ENCODE results near the gene RBM20. TPM values are rescaled to one million over a fixed set of nuclear protein-coding genes. Genes with fewer than 3 reads are reported as not detected.
"Not testable (repeated sequence)": the region's sequence is repeated elsewhere in the genome, so short reads cannot be mapped to it uniquely, and the experiment has no call there.

RBM20 gene
- polyA plus RNA-seq, 3 donors: 4.9 to 7.9 (median 6.1) TPM

GRCh38 chr10:110664483-110665420 is 20.6 kb downstream of the RBM20 start:
- no peak for DNase-seq (ENCODE audit: extremely low read depth in 1 of 11, low read depth in 9 of 11, low spot score in 4 of 11)

- DNase-seq (ENCODE audit: extremely low read depth in 1 of 11, low read depth in 9 of 11, low spot score in 4 of 11): not testable (repeated sequence)
Measured at GRCh38 chr10:110666259-110666658, 22.1 kb downstream of the RBM20 start.

GRCh38 chr10:110666673-110667072 is 22.5 kb downstream of the RBM20 start:
- DNase-seq (ENCODE audit: extremely low read depth in 1 of 11, low read depth in 9 of 11, low spot score in 4 of 11): no peak

- no peak for DNase-seq (ENCODE audit: extremely low read depth in 1 of 11, low read depth in 9 of 11, low spot score in 4 of 11)
Measured at GRCh38 chr10:110667620-110668343, 23.6 kb downstream of the RBM20 start.

- no peak for DNase-seq (ENCODE audit: extremely low read depth in 1 of 11, low read depth in 9 of 11, low spot score in 4 of 11)
Measured at GRCh38 chr10:110668443-110668842, 24.3 kb downstream of the RBM20 start.

- DNase-seq (ENCODE audit: extremely low read depth in 1 of 11, low read depth in 9 of 11, low spot score in 4 of 11): no peak
Measured at GRCh38 chr10:110670335-110670734, 26.2 kb downstream of the RBM20 start.

GRCh38 chr10:110671788-110672579 is 27.8 kb downstream of the RBM20 start:
- DNase-seq (ENCODE audit: extremely low read depth in 1 of 11, low read depth in 9 of 11, low spot score in 4 of 11): peak in 9 of 11 donors; percentile 30 to 65 (median 46)

- DNase-seq (ENCODE audit: extremely low read depth in 1 of 11, low read depth in 9 of 11, low spot score in 4 of 11): no peak
Measured at GRCh38 chr10:110672580-110672919, 28.4 kb downstream of the RBM20 start.

GRCh38 chr10:110676016-110676415 is 31.9 kb downstream of the RBM20 start:
- DNase-seq (ENCODE audit: extremely low read depth in 1 of 11, low read depth in 9 of 11, low spot score in 4 of 11): no peak

GRCh38 chr10:110679486-110680272 is 35.5 kb downstream of the RBM20 start:
- no peak for DNase-seq (ENCODE audit: extremely low read depth in 1 of 11, low read depth in 9 of 11, low spot score in 4 of 11)

- no peak for DNase-seq (ENCODE audit: extremely low read depth in 1 of 11, low read depth in 9 of 11, low spot score in 4 of 11)
Measured at GRCh38 chr10:110680273-110681020, 36.3 kb downstream of the RBM20 start.

- DNase-seq (ENCODE audit: extremely low read depth in 1 of 11, low read depth in 9 of 11, low spot score in 4 of 11): peak in 6 of 11 donors; percentile 29 to 57 (median 44)
Measured at GRCh38 chr10:110681023-110681681, 37.0 kb downstream of the RBM20 start.

GRCh38 chr10:110682348-110682747 is 38.2 kb downstream of the RBM20 start:
- no peak for DNase-seq (ENCODE audit: extremely low read depth in 1 of 11, low read depth in 9 of 11, low spot score in 4 of 11)

GRCh38 chr10:110684800-110685446 is 40.8 kb downstream of the RBM20 start:
- DNase-seq (ENCODE audit: extremely low read depth in 1 of 11, low read depth in 9 of 11, low spot score in 4 of 11): no peak

- DNase-seq (ENCODE audit: extremely low read depth in 1 of 11, low read depth in 9 of 11, low spot score in 4 of 11): no peak
Measured at GRCh38 chr10:110686047-110686446, 41.9 kb downstream of the RBM20 start.

GRCh38 chr10:110686949-110687348 is 42.8 kb downstream of the RBM20 start:
- DNase-seq (ENCODE audit: extremely low read depth in 1 of 11, low read depth in 9 of 11, low spot score in 4 of 11): no peak

GRCh38 chr10:110687400-110687799 is 43.3 kb downstream of the RBM20 start:
- no peak for DNase-seq (ENCODE audit: extremely low read depth in 1 of 11, low read depth in 9 of 11, low spot score in 4 of 11)

All from renal cortex interstitium (tissue), 11 donors.